ENCODE results near the gene NEUROD1.

GRCh38 chr2:181682795-181683517 lies 2.6 kb upstream of the NEUROD1 start:
- no peak for TF ChIP-seq CTCF (IDR thresholded peaks at IDR 0.05)
- peak; percentile 82 for TF ChIP-seq EZH2 (IDR thresholded peaks at IDR 0.05)
- peak; percentile 66 for TF ChIP-seq EZH2phosphoT487 (IDR thresholded peaks at IDR 0.05)

All from neural progenitor cell (in vitro differentiated cells).